Mucosa of stomach (tissue), 1 donor: ENCODE measurements around the gene OR10H1.
"Not testable (repeated sequence)": the region's sequence is repeated elsewhere in the genome, so short reads cannot be mapped to it uniquely, and the experiment has no call there.

Source experiments
- H3K27me3 ChIP-seq: one replicate; pipeline ENCODE4 v1.7.0; 2013; ENCODE audit warnings: mild to moderate bottlenecking, low read length; ENCODE audit not compliant: control insufficient read depth, insufficient read depth
- H3K36me3 ChIP-seq: one replicate; pipeline ENCODE4 v1.7.0; 2013; ENCODE audit warnings: low read length; ENCODE audit not compliant: control insufficient read depth, insufficient read depth
- H3K4me1 ChIP-seq: one replicate; pipeline ENCODE4 v1.7.0; 2013; ENCODE audit warnings: mild to moderate bottlenecking, low read length; ENCODE audit not compliant: control insufficient read depth, insufficient read depth
- H3K4me3 ChIP-seq: one replicate; pipeline ENCODE4 v1.7.0; 2013; ENCODE audit warnings: low read length
- H3K9ac ChIP-seq: one replicate; pipeline ENCODE4 v1.7.0; 2013; ENCODE audit warnings: mild to moderate bottlenecking, low read length, moderate library complexity
- H3K9me3 ChIP-seq: one replicate; pipeline ENCODE4 v1.7.0; 2013; ENCODE audit warnings: mild to moderate bottlenecking, low read length, moderate library complexity; ENCODE audit not compliant: control insufficient read depth
- donor health status: Pancreatic carcinoma.

The OR10H1 gene, protein sequence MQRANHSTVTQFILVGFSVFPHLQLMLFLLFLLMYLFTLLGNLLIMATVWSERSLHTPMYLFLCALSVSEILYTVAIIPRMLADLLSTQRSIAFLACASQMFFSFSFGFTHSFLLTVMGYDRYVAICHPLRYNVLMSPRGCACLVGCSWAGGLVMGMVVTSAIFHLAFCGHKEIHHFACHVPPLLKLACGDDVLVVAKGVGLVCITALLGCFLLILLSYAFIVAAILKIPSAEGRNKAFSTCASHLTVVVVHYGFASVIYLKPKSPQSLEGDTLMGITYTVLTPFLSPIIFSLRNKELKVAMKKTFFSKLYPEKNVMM

DNA sequence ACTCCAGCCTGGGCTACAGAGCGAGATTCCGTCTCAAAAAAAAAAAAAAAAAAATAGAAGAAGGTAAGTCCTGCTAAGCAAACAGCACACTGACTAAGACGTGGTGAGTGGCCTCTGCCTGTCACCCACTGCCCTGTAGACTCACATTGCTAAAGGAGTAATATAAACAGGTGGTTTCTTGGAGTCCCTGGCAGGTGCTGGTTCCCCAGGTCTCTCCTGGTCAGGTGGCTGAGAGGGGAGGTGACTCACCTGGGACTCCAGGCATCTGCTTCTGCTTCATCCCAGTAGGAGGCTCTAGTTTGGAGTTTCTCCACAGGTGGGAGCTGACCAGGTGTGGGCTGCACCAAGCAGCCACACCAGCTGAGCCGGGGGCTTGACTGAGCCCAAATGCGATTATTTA is at the start of gene OR10H1:
Gene OR10H1 (minus strand): TSS at position 359 of the 400 bp plus-strand sequence. CDS start 7,627 bp downstream, outside the sequence.
- peaks cover 14% of the 10 kb centered on the region for H3K27me3 ChIP-seq
- H3K36me3 ChIP-seq = no peaks in the 10 kb centered on the region

DNA sequence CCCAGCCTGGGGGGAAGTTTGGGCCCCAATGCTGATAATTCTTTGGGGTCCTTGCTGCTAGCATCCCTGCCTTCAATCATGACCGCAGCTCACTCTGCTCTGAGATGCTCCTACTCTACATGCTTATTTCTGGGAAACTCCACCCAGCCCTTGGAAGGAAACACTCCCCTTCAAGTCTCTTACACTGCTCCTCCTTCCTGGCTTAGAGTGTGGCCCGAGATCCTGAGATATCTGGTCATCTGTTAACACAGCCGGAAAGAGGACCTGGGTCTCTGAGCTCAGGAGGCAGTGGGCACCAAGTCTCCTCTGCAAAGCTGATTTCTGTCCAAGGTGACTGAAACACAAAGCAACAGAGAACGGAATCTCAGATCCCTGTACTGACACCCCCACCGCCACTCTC is 49.4 kb upstream of the OR10H1 start:
- Histone ChIP-seq H3K36me3 (no peaks in the 10 kb centered on the region), H3K9me3 (no peaks in the 10 kb centered on the region)

More for the DNA sequence above, at the start of gene OR10H1:
- Histone ChIP-seq H3K9me3 (no peaks in the 10 kb centered on the region), H3K4me1 (no peaks in the 10 kb centered on the region), H3K4me3 (no peak within 1 kb of the TSS), H3K9ac (no peak within 1 kb of the TSS)

DNA sequence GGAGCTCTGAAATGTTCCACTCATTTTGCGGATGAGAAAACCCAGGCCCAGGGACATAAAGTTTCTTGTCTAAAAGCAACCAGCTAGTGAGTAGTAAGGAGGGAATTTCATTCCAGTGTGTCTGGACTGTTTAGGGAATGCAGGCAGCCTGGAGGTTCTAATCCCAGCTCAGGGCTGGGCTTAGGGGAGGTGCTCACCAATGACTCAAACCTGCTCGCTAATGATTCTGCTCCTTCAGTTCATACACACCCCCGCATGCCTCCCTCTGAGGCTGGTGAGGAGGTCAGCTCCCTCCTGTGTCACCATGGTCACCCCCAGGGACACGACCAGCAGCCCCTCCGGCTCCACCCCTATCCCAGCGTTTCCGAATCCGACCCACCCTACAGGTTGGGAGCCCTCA is 47.8 kb upstream of the OR10H1 start:
- H3K36me3 ChIP-seq = no peaks in the 10 kb centered on the region
- peaks cover 9% of the 10 kb centered on the region for H3K27me3 ChIP-seq
- H3K4me3 ChIP-seq = no peak overlapping the region
- H3K9ac ChIP-seq = no peak overlapping the region
- no peaks in the 10 kb centered on the region for H3K9me3 ChIP-seq
- no peaks in the 10 kb centered on the region for H3K4me1 ChIP-seq

More for the DNA sequence above, 49.4 kb upstream of the OR10H1 start:
- H3K9ac ChIP-seq = no peak overlapping the region
- H3K4me3 ChIP-seq = no peak overlapping the region
- no peaks in the 10 kb centered on the region for H3K4me1 ChIP-seq
- peaks cover 9% of the 10 kb centered on the region for H3K27me3 ChIP-seq

DNA sequence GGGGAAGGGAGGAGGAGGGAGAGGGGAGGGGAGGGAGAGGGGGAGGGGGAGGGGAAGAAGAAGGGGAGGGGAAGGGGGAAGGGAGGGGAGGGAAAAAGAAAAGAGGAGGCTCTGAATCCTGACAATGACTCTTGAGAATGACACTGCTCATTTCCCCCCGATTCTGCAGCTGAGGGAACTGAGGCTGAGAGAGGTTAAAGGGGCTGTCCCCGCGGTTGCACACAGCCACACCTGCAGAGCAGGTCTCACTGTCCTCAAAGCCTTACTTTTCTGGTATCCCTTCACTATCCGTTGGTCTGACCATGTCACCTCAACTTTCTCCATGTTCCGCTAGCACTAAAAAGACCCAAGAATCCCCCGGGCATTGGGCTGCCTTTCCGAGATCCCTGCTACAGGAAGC is 47.0 kb upstream of the OR10H1 start:
- Histone ChIP-seq H3K4me1 (no peaks in the 10 kb centered on the region), H3K4me3 (no peak overlapping the region), H3K9ac (no peak overlapping the region), H3K9me3 (no peaks in the 10 kb centered on the region), H3K27me3 (peaks cover 9% of the 10 kb centered on the region), H3K36me3 (no peaks in the 10 kb centered on the region)

DNA sequence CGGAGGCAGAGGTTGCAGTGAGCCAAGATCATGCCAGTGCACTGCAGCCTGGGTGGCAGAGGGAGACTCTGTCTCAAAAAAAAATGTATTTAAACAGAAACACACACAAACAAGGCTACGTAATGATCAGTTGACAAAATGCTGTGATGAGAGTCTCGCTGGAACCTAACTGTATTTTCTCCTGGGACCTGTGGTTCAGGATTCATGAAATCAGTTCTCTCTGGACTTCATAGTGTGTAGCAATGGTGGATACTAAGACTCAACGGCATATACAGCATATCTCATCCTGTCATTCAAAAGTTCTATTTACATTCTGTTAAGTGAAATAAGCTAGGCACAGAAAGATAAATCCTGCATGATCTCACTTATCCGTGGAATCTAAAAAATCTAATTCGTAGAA is 45.1 kb upstream of the OR10H1 start:
- H3K4me1 ChIP-seq = no peaks in the 10 kb centered on the region
- no peaks in the 10 kb centered on the region for H3K9me3 ChIP-seq
- H3K4me3 ChIP-seq = no peak overlapping the region
- peaks cover 9% of the 10 kb centered on the region for H3K27me3 ChIP-seq
- no peak overlapping the region for H3K9ac ChIP-seq
- H3K36me3 ChIP-seq = no peaks in the 10 kb centered on the region

DNA sequence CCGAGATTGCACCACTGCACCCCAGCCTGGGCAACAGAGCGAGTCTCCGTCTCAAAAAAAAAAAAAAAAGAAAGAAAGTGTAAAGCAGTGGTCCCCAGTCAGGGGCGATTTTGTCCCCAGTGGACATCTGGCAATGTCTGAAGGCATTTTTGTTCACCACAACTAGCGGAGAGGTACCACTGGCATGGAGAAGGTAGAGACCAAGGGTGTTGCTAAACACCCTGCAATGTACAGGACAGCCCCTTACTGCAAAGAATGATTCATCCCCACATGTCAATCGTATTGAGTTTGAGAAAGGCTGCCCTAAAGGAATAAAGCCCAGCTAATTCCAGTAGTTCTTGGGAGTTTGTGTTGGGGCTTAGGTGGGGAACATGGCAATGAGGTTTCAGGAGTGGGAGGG is 43.7 kb upstream of the OR10H1 start:
- Histone ChIP-seq H3K36me3 (no peaks in the 10 kb centered on the region), H3K4me3 (no peak overlapping the region), H3K9me3 (no peaks in the 10 kb centered on the region), H3K4me1 (no peaks in the 10 kb centered on the region), H3K9ac (no peak overlapping the region), H3K27me3 (peaks cover 9% of the 10 kb centered on the region)

DNA sequence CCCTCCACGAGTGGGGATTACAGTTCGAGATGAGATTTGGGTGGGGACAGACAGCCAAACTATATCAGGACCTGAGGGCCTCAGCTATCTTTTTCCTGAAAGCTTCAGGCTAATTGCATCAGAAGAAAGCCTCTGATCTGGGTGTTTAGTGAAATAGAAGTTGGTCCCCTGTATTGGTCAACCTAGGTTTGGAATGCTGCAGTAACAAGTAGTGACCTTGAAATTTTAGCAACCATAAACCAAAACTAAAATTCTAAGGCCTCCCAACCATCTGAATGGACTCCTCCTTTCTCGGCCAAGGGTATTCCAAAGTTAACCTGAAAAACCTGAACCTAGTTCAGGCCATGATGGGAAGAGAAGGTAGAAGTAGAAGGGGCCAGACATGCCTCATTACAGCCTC is 34.9 kb upstream of the OR10H1 start:
- H3K36me3 ChIP-seq = no peaks in the 10 kb centered on the region

DNA sequence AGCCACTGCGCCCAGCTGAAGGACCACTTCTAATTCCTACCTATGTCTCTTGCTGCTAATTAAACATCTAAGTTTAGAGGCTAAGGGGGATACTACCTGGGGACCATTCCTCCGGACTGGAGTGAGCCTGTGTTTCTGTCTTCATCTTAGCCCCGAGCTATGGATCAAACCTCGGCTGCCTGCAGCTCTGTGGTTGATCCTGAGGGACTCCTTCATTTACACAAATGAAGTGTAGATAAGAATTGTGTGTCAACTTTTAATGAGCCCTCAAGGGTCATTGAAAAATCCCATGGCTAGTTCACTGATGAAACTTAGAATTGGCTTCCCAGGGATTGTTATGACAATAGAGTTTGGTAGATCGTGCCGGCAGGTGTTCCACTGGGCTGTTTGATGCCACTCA is 31.5 kb upstream of the OR10H1 start:
- H3K9me3 ChIP-seq = no peaks in the 10 kb centered on the region
- H3K27me3 ChIP-seq = no peaks in the 10 kb centered on the region
- H3K4me3 ChIP-seq = no peak overlapping the region
- H3K4me1 ChIP-seq = no peaks in the 10 kb centered on the region
- H3K36me3 ChIP-seq = no peaks in the 10 kb centered on the region
- no peak overlapping the region for H3K9ac ChIP-seq

More for the DNA sequence above, 34.9 kb upstream of the OR10H1 start:
- Histone ChIP-seq H3K4me1 (no peaks in the 10 kb centered on the region), H3K4me3 (no peak overlapping the region), H3K9ac (no peak overlapping the region), H3K27me3 (no peaks in the 10 kb centered on the region), H3K9me3 (no peaks in the 10 kb centered on the region)

DNA sequence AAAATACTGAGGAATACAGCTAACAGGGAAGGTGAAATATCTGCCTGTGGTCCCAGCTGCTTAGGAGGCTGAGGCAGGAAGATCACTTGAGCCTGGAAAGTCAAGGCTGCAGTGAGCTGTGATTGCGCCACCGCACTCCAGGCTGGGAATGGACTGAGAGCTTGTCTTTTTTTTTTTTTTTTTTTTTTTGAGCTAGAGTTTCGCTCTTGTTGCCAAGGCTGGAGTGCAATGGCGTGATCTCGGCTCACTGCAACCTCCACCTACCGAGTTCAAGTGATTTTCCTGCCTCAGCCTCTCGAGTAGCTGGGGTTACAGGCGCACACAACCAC is 28.4 kb upstream of the OR10H1 start:
- not testable (repeated sequence) for H3K27me3 ChIP-seq, H3K9ac ChIP-seq, H3K9me3 ChIP-seq, H3K4me1 ChIP-seq, H3K36me3 ChIP-seq, H3K4me3 ChIP-seq

DNA sequence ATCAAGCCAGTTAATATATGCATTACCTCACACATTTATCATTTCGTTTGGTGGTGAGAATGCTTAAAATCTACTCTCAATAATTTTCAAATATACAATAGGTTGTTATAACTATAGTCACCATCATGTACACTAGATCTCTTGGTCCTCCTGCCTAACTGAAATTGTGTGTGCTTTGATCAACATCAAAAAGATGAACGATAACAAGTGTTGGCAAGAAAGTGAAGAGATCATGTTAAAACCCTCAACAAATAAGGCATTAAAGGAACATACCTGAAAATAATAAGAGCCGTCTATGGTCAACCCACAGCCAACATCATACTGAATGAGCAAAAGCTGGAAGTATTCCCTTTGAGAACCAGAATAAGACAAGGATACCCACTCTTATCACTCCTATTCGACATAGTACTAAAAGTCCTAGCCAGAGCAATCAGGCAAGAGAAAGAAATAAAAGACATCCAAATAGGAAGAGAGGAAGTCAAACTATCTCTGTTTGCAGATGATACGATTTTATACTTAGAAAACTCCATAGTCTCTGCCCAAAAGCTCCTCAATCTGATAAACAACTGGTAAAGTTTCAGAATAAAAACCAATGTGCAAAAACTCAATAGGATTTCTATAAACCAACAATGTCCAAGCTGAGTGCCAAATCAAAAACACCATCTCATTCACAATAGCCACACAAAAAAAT is 27.9 kb upstream of the OR10H1 start:
- Histone ChIP-seq H3K4me1 (peaks cover 3% of the 10 kb centered on the region), H3K27me3 (no peaks in the 10 kb centered on the region), H3K36me3 (no peaks in the 10 kb centered on the region), H3K9ac (no peak overlapping the region), H3K4me3 (no peak overlapping the region), H3K9me3 (no peaks in the 10 kb centered on the region)

DNA sequence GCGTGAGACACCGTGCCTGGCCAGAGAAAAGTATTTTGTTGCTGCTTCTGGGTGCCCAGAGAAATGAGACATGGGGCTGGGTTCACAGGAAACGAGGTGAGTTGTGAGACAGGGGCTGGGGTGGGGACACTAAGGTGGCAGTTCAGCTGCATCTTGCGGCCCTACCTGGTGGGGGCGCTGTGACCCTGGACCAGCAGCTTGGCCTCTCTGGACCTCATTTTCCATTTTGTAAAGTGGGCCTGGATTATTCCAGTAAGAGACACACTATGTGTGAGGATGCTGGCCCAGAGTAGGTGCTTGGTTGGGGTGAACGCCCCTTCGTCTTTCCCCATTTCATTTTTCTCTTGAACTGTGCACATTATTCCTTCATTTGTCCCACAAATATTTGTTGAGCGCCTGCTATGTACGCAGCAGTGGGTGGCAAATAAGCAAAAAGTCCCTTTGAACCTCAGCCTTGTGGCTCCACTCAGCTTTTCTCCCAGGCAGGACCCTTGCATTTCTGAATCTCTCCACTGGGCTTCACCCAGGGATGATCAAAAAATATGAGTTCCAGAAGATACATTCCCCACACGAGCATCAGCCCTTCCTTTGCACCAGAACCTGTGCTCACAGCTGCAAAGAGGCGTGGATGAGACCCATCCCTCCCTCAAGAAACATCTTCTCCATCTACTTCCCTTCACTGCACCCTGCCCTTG is 26.6 kb upstream of the OR10H1 start:
- Histone ChIP-seq H3K27me3 (no peaks in the 10 kb centered on the region), H3K4me1 (peaks cover 8% of the 10 kb centered on the region)

DNA sequence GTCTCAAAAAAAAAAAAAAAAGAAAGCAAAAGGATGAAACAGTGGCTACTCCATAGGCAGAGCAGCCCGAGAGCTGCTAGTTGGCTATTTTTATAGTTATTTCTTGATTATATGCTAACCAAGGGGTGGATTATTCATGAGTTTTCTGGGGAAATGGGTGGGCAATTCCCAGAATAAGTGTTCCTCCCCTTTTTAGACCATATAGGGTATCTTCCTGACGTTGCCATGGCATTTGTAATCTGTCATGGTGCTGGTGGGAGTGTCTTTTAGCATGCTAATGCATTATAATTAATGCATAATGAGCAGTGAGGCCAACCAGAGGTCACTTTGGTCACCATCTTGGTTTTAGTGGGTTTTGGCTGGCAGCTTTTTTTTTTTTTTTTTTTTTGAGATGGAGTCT is 25.4 kb upstream of the OR10H1 start:
- H3K9me3 ChIP-seq = no peaks in the 10 kb centered on the region
- no peak overlapping the region for H3K4me3 ChIP-seq
- no peak overlapping the region for H3K9ac ChIP-seq
- no peaks in the 10 kb centered on the region for H3K27me3 ChIP-seq
- H3K36me3 ChIP-seq = no peaks in the 10 kb centered on the region
- peaks cover 10% of the 10 kb centered on the region for H3K4me1 ChIP-seq

More for the DNA sequence above, 26.6 kb upstream of the OR10H1 start:
- no peaks in the 10 kb centered on the region for H3K9me3 ChIP-seq
- no peak overlapping the region for H3K4me3 ChIP-seq
- H3K36me3 ChIP-seq = no peaks in the 10 kb centered on the region
- no peak overlapping the region for H3K9ac ChIP-seq
